Activated CD4-positive, CD25-positive, alpha-beta regulatory T cell (primary cell): Measurements from ENCODE around the gene GDPD5.

ENCODE experiments used
- DNase-seq, 4 experiments: peaks; one replicate each; lab custom pipeline; 2025; lab: John Stamatoyannopoulos, UW

The GDPD5 gene

DNA sequence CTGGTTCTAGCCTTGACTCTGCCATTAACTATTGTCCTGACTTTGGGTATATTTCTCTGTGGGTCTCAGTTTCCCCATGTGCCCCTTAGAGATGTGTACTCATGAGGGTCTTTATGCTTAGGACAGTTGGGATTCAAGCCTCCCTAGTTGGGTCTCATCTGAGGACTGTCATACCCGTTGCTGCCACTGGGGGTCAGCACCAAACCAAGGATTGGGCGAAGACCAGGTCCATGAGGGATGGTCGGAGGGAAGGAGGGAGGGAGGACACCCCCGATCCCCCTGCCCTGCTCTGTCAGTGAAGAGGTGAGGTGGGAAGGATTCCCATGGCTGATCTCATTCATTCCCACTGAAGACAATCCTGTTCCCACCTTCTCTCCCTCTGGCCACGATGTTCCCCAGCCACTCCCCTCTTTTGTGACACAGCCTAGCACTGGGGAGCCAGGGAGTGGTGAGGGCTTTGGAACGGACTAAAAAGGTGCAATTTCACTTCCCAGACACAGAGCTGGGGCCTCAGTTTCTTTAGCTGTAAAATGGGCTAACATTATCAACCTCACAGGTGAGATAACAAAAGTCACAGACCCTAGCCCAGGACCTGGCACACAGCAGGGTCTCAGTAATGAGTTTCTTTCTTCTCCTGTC, 80.3 kb downstream of the GDPD5 start:
- peak; percentile 50 to 71 (median 60) for DNase-seq

DNA sequence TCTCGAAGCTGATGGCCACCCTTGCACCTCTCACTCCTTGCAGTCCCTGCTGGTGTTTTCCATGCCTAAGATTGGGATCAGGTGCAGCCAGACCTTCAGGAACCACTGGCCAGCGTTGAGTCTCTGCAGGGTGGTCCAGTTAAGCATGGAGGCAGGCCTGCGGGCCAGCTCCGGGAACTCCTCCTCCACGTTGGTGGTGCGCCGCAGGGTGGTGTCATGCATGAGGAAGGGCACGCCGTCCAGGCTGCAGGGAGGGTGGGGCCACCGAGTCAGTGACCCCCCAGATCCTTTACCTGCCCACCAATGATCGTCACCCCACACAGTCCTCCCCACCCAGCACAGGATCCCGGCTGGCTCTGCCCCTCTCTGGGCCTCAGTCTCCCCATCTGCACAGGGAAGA, 82.7 kb downstream of the GDPD5 start:
- no peak for DNase-seq

DNA sequence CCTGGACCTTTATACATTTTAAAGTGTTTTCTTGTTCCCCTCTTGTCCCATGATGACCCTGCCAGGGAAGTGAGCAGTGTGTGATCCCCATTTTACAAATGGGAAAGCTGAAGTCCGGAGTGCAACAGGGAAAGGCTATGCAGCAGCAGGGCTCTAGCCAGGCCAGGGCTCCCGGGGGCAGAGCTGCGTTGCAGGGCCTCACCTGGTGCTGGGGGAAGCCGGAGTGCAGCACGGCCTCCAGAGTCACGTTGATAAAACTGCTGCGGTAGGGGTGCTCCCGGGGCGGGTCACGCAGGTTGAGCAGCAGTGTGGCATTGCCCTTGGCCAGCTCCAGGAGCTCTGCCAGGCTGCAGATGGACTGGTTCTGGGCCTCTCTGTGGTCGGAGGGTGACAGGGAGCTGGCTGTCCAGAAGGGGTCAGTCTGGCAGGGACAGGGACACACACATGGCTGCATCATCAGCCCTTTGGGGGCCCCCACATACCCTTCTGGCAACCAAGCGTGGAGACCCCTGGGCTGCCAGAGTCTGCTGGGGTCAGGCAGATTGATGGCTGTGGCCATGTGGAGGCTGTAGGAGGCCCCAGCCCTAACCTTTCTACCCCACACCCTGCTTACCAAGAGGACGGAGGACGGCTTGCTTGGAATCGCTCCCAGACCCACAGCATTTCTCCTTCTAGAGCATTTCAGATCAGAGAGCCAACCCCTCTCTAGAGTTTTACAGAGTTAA, 83.4 kb downstream of the GDPD5 start:
- DNase-seq = no peak

DNA sequence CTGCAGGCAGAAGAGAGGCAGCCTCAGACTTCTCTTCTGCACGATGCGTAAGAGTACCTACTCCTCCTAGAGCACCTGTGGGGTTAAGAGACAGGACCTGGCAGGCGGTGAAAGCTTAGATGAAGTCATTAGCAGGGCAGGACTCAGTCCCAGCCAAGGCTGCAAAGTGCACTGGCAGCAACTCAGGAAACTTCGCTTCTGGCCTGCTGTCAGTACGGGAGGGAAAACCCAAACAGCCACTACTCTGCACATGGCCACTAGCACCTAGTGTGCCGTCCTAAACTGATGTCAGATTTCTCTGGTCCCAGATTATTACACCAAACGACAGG, 84.0 kb downstream of the GDPD5 start:
- no peak for DNase-seq

DNA sequence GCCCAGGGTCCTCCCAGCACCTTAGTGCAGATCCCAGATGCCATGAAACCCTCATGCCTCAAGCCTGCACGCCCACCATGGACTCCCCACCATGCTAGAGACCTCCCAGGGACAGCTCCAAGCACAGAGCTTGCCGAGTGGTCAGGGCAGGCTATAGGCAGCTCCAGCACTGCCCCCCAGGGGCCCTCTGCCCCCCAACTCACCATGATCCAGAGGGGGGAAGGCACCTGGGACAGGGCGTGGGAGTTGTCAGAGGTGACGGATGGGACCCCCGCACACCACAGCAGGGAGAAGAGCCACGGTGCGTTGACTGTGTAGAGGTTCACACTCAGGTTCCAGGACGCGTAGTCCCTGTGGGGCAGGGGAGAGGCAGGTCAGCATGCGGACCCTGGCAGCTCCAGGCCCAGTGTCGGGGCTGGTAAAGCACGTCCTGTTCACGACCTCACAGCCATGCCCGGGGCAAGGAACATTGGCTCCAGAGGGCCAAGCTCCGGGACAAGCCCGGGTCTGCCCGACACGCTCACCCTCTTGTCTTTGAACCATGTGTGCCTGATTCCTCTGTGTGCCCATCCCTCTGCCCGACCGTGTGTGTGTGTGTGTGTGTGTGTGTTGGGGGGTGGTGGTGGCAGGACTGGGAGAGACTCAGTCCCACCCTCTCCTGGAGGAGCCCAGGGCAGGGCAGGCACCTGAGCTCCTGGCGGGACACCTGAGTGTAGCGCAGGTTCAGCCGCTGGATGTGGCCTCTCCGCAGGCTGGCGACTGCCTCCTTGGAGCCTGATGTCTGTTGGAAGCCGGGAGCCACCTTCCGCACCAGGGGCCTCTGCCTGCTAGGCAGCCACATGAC, 84.6 kb downstream of the GDPD5 start:
- no peak for DNase-seq

DNA sequence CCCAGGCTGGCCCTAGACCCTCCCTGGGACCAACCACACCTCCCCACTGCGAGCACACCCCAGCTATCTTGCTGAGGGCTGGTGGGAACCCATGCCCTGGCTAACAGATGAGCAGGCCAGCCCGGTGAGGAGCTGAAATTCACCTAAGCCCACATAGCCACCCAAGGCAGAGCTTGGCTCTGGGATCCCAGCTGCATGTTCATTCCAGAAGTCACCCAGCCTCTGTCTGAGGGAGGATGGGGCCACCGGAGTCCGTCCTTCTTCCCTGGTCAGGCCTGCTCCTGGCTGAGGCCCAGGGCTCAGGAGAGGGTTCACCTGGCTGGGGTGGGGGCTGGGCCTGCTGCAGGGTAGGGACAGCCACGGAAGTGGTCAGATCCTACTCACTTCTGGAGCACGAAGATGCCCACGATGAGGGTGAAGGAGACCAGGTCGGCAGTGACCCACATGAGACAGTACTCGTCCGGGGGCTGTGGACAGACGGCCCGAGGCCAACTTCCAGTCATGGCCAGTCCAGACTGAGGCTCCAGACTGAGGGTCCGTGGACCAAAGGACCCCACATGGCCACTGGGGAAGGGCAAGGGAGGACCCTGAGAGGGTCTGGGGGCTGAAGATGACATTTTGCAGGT, 86.1 kb downstream of the GDPD5 start:
- no peak for DNase-seq

DNA sequence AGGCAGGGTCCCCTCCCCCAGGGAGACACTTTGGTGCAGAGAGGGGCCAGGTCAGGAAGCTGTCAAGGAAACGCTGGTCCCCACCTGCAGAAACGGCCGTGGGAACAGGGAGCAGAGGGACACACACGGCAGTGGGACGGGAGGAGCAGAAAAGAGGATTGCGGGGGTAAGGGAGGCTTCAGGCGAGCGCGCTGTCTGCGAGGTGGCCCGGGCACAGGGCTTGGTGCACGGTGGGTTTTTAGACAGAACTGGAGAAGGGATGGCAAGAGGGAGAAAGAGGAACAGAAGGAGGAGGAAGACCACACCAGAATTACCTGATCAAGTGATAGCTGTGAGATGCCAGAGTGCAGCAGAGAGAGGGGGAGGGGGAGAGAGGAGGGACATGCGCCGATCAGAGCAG, 86.7 kb downstream of the GDPD5 start:
- no peak for DNase-seq

DNA sequence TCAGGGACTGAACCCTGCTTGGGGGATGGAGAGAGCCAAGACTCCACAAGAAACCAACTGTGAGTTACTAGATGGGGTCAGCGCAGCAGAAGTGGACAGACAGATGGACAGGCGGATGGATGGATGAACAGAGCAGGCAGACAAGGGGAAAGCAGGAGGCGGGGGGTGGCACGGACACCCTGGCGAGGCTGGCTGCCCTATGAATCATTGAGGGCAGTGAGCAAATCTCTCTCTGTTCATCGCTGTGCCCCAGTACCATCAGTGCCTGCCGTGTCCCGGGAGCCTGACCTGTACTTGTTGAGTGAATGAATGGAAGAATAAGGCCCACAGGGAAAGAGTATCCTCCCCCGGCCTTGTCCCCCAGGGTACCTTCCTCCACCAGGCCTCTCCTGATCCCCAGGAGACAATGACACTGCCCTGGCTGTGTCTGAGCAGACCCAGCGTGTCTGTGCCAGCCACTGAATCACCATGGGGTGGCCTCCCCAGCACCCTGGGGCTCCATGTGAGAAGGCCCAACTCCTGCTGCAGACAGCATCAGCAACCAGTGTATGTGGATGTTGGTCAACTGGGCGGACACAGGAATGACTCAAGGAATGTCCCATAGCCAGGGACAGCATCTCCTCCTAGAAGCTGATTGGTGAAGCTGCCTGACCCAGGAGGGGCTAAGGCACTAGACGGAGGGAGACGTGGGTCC, 87.6 kb downstream of the GDPD5 start:
- DNase-seq = no peak

DNA sequence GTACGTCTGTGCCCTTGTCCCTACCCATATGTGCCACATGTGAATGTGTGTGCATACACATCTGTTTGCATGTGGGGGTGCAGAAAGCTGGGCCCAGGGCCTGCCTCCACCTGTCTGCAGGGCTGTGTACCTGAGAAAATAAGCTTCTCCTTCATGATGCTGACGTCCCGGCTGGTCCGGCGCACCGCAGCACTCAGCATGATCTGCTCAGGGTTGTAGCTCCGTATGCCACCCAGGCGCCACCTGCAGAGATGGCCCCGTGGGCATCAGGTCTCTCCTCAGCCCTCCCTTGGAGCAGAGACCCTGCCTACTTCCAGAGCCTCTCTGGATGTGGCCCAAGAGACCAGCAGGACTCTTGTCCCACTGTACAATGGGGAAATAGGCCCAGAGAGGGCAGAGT, 88.9 kb downstream of the GDPD5 start:
- DNase-seq = no peak

DNA sequence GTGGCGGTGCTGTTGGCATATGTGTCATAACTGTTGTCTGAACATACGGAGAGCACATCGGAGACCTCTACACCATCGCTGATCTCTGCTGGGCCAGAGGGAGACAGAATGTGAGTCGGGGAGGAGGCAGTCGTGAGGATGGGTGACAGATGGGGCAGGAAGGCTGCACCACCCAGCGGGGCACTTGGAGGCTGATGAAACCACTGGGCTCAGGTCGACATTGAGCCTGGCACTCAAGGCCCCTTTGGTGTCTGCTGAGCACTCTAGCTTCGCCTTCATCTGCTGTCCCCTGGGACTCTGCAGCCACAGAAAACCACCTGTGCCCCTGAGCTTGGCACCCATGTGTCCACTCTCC, 90.2 kb downstream of the GDPD5 start:
- no peak for DNase-seq

DNA sequence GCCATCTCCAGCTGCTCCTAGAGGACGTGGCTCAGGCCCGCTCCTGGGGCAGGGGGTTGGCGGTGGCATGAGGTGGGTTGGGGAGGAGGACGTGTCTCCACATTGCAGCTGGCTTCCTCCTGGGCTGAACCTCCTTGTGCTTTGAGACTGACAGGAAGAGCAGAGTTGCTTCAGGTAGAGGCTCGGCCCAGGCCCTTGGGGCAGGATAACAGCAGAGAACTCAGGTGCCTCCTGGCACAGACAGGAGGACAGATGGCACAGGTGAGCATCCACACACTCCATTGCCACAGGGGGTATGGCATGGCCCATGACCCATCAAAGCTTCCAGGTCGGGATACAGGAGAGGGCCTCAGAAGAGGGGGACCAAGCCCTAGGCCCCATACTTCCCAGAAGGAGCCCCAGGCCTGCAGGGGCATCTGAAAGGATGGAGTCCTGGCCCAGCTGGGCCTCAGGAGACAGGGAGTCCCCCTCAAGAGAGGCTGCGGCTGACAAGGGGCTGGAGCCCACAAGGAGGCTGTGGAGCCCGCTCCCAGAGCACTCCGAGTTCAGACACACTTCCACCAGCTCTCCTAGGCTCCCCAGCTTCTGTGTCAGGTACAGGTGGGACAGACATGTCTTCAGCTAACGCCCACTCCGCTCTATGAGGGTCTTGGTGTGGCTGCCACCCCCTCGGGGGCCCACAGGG, 90.7 kb downstream of the GDPD5 start:
- DNase-seq = no peak

DNA sequence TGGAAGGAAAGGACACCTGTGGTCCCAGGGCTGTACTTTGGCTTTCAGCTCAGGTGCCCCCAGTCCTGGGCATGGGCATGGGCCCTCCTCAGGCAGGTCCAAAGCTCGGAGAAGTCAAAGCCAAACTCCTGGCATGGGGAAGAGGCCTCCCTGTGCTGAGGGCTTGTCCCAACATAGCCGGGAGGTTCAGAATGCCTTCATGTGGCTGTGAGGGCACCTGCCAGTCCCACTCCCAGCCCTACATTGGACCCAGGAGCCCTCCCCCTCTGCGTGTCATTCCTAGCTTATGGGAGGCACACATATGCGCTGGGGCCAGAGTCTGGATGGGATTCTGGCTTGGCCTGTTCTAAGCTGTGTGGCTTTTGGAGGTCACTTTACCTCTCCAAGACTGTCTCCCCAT, 91.7 kb downstream of the GDPD5 start:
- DNase-seq = no peak

DNA sequence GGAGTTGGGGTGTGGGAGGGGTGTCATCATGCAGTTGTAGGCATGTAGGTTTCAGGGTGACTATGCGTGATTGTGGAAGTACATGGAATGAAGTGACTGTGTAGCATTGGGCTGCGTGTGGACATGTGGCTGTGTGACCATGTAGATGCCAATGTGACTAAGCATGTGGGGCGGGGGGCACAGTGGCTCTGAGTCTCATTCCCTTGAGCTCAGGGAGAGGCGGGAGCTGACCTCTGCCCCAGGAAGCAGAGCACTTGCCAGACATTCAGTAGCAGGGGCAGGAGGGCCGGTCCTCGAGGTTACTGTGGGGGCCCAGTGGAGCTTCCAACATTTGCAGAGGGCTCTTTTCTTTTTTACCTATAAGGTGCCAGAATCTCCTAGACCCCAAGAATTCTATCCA, 92.3 kb downstream of the GDPD5 start:
- DNase-seq = no peak

DNA sequence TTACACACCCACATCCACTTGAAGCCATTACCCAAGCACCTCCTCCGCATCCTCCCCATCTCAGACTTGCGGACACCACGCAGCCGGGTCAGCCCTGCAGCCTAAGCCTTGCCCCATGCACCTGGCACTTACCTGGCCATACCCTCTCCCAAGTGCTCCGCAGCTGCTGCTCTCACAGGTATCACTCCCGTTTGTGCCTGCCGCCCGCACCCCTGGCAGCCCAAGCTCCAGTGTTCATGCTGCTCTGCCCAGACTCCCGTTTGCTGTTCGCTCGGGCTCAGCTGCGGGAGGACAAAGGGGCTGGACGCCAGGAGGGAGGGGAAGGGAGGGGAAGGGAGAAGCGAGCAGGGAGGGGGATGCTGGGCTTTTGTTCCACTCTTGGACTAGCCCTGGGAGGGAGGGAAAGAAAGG, 92.8 kb downstream of the GDPD5 start, which contains the start of gene KLHL35:
KLHL35 (minus strand) TSS at position 293 of the 411 bp plus-strand sequence. CDS start 2,574 bp downstream, outside the sequence.
- DNase-seq = no peak

DNA sequence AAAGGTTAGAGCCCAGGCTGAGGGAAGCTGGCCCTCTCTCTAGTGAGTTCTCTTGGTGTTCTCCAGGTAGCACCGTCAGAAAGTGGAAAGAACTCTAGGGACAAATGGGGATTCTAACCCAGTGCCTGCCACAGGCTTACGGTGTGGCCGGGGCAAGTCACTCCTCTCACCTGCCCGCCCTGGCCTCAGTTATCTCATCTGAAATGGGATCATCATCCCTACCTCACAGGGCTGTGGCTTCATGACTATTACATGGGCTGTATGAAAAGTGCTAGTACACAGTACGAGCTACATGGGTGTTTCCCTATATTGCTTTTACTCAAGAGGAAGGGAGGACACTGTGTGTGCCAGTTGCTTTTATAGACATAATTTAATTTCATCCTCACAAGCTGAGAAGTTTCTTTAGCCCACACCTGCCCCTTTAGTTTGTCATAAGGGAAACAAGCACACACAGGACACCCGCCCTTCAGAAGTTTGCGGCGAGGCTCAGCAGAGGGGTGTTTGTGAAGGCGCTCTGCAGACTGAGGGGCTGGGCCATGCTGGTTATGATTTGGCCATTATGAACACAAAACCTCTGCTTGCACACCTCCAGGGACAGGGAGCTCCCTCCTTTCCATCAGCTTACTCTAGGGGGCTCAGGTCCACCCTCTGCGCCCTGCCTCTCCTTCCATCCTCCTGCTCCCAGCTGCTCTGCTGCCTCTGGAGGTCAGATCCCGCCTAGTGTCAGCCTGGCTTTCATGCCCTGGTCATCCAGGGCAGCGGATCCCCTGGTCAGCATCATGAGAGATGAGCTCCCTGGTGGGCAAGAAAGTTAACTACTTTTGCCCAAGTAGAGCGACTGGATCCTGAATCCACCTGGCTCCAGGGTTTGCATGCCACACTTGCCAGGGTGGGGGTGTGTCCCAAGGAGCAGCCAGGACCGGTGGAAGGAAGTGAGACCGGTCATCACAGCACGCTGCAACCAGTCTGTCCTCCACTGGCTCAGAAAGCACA, 93.9 kb downstream of the GDPD5 start:
- DNase-seq = no peak

DNA sequence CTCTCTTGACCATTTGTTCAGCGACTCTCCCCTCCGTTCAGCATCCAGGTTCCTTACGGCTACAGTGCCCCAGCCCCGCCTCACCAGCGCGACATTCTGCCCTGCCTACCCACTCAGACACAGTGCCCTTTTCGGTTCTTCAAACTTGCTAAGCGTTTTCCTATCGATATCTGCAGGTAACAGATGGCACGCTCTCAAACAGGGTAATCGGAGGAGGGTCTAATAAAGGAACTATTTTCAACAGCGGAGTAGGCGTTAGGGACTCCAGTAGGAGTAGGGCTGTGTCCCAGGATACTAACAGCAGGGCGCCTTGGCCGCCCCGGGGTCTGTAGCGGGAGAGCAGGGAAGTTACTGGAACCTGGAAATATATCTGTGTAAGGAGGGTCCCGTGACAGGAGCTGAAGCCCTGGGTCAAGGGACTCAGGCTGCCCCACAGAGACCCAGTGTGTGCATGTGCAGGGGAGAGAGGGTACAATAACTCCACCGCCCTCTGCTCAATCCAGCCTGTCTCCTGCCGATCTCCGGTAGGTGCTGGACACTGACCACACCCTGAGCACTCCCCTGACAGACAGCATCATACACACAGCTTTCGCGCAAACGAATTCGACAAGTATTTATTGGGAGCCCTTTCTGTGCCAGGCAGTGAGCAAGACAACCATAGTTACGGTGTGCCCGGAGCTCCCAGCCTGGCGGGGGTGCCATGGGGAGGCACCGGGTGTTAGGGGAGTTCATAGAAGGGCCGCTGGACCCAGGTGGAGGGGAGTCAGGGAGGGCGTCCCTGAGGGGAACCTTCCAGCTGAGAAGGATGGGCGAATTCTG, 94.8 kb downstream of the GDPD5 start:
- no peak for DNase-seq

DNA sequence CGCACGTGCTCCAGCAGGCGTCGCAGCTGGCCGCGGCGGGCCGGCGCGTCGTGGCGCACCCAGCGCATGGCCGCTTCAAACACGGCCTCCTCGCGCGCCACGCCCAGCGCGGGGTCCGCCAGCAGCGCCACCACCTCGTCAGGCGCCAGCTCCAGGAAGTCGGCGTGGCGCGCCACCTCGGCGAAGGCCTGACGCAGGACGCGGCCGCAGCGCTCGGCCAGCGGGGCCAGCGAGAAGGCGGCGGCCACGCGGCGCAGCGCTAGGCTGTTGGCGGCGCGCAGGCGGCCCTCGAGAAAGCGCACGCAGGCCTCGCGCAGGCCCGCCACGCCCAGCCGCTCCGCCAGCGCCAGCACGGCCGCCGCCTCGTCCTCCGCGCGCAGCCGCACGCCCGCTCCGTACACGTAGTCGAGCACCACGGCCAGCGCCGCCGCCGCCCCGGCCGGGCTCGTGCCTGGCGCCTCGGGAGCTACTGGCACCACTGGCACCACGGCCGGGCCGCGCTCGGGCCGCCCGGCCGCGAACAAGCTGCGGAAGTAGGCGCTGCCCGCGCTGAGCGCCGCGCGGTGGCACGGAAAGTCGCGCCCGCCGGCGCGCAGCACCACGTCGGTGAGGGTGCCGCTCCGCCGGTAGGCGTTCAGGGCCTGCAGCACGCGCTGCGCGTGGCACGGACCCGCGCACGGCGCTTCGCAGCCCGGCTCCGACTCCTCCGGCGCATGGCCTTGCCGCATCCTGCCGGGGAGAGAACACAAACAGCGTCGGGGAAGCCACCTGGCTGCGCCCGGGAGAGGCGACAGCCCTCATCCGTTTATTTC, 95.6 kb downstream of the GDPD5 start:
- peak in 2 of 4 experiments; percentile 33 to 35 for DNase-seq

DNA sequence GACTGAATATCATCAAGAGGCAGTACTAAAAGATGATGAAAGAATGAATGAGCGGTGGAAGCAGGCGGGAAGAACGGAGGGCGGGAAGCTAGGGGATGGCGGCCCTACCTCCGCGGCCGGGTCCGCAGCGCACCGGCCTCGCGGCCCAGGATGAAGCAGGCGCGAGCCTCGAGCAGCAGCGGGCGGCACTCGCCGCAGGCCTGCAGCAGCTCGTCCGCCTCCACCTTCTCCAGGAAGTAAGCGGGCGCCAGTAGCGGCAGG, 96.2 kb downstream of the GDPD5 start:
- no peak for DNase-seq
